ENCODE measurements around the gene HLA-DQA2.
"Not testable (repeated sequence)": the region's sequence is repeated elsewhere in the genome, so short reads cannot be mapped to it uniquely, and the experiment has no call there.

HLA-DQA2 gene

DNA sequence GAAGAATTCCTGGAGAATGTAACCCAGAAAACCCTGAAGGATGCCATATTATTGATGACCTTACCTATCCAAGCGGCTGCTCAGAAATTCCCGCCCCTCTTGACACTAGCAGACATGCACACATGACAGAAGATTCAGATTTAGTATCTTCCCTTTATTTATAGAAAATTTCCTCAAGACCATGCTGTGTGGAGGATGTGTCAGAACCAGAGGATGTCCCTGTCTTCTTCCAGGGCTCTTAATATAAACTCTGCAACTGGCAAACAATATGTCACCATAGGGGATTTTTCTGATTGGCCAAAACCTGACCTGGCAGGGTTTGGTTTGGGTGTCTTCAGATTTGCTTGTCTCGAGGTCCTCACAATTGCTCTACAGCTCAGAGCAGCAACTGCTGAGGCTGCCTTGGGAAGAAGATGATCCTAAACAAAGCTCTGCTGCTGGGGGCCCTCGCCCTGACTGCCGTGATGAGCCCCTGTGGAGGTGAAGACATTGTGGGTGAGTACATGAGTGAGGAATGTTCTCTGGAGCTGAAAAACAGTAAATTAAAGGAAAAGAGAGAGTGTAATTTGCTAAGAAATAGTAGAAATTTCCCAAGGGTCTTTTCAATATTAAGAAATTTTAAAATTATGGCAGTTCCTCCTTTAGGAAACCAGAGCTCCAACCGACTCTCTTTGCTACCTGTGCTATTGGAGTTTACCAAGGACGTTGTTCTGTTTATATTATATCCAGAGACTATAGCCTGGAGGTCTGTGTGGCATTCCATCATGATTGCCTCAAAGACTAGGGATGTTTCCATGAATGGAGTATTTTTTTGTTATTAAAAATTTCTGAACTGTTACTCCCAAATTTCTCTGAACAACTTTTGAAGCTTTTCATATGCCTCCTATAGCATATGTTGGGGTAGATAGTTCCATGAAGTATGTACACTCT is at the start of gene HLA-DQA2:
Gene HLA-DQA2 (plus strand): TSS at position 361 of the 930 bp plus-strand sequence. CDS start 53 bp downstream, at position 414.
- DNase-seq (ENCODE audit: low read depth), result no peak

GRCh38 chr6:32692019-32692418 is 49.2 kb upstream of the HLA-DQA2 start:
- DNase-seq (ENCODE audit: low read depth), result no peak

DNA sequence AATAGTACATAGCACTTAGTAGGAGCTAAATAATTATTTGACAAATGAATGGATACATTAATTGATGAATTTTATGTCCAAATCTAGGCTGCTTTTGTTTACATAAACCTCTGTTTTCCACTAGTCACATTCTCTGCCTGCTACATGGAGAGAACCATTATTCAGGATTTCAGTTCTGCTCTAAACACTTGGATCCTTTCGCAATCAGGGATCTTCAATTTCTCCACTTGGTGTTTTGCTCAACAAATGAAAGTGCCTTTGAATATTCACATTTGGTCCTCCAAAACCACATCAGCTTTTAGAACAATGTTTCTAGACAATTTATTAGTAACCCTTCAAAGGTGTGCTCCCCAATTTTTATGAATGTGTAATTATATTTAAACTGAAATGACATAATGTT is 44.2 kb upstream of the HLA-DQA2 start:
- no peak for DNase-seq (ENCODE audit: low read depth)

- peak; percentile 2 for DNase-seq (ENCODE audit: low read depth)
Observed at GRCh38 chr6:32700391-32701040, 40.7 kb upstream of the HLA-DQA2 start.

GRCh38 chr6:32703347-32703746 is 37.8 kb upstream of the HLA-DQA2 start:
- no peak for DNase-seq (ENCODE audit: low read depth)

DNA sequence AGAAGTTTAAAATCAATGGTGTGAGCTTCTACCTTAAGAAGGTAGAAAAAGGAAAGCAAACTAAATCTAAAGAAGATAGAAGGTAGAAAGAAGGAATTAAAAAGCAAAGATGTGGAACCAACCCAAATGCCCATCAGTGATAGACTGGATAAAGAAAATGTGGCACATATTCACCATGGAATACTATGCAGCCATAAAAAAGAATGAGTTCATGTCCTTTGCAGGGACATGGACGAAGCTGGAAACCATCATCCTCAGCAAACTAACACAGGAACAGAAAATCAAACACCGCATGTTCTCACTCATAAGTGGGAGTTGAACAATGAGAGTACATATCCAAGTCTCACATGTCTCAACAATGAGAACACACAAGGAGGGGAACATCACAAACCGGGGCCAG is 36.0 kb upstream of the HLA-DQA2 start:
- DNase-seq (ENCODE audit: low read depth), result not testable (repeated sequence)

- no peak for DNase-seq (ENCODE audit: low read depth)
Observed at GRCh38 chr6:32709625-32710024, 31.6 kb upstream of the HLA-DQA2 start.

DNA sequence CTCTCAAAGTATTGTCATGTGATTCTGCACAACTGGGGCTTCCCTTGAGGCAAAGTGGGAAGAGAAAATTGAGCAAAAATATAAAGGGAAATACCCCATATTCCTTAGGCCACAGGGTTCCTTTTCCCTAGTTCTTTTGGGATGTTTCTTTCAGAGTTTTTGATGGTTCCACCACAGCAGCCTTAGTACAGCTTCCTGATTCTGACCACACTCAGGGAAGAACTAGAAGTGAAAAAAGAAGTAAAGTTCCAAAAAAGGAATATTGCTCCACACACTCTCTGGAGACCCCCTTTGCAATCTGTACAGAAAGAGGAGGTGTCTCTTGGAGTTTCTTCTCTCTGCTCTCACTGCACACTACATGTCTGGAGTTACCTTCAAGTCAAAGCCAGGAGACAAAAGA is 27.9 kb upstream of the HLA-DQA2 start:
- DNase-seq (ENCODE audit: low read depth), result no peak

GRCh38 chr6:32716396-32716795 is 24.8 kb upstream of the HLA-DQA2 start:
- no peak for DNase-seq (ENCODE audit: low read depth)

DNA sequence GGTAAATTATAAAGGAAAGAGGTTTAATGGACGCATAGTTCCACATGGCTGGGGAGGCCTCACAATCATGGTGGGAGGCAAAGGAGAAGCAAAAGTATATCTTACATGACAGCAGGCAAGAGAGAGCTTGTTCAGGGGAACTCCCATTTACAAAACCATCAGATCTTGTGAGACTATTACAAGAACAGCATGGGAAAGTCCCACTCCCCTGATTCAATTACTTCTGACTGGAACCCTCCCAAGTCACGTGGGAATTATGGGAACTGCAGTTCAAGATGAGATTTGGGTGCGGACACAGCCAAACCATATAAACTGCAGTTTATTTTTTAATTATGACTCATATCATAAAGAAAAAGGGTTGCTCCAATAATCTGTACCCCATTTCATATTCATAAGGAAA is 22.3 kb upstream of the HLA-DQA2 start:
- DNase-seq (ENCODE audit: low read depth), result no peak

- no peak for DNase-seq (ENCODE audit: low read depth)
Observed at GRCh38 chr6:32738126-32738525, 3.1 kb upstream of the HLA-DQA2 start.

- DNase-seq (ENCODE audit: low read depth), result no peak
Observed at GRCh38 chr6:32742374-32742773, 1.2 kb downstream of the HLA-DQA2 start.

- no peak for DNase-seq (ENCODE audit: low read depth)
Observed at GRCh38 chr6:32744776-32745175, 3.6 kb downstream of the HLA-DQA2 start.

GRCh38 chr6:32745649-32746048 is 4.5 kb downstream of the HLA-DQA2 start:
- DNase-seq (ENCODE audit: low read depth), result not testable (repeated sequence)

DNA sequence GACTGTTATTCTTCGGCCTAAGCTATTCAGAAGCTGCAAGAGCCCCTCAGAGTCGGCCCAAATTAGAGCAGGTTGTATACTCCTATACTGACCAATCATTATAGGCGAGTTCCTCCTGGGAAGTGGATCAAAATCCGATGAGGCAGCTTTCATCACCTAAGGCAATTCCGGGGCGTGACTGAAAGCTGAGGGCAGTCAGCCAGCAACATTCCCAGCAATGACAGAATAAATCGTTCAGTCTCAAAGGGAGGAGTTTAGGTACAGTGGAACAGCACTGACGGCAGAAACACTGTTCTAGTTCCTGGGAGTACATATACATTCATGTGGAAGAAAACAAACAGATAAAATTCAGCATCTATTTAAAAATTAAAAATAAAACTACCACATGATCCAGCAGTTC is 11.4 kb downstream of the HLA-DQA2 start:
- DNase-seq (ENCODE audit: low read depth), result no peak

DNA sequence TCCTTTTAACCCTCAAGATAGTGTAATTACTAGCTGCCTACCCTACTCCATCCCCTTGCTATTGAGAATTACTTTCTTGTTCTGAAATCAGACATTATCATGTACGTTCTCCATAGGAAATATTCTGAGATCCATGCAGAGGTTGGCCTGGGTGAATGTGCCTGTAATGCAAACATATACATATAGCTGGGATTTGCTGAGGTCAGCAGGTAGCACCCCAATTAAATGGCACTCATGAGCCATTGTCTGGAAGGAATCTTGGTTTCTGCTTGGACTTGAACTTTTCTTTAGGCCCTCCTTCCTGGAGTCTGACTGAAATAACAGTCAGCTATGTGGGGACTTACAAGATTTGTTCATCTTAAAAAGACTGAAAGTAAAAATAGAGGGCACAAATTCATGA is 18.5 kb downstream of the HLA-DQA2 start:
- DNase-seq (ENCODE audit: low read depth), result no peak

DNA sequence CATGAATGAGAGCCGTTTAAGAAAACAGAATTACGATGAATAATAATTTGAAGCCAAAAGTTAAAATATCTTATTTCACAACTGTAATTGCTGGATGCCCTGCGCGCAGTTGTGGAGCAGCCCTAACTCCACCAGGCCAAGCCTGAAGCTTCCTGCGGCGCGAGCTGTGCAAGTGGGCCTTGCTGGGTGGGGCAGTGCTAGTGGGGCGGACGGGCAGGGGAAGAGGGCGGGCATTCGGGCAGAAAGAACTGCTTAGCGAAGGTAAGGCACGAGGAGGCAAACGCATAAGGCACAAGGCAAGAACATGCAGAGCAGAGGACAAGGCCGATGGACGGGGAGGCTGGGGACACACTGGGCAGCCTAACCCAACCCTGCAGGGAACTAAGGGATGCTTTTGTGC is 19.9 kb downstream of the HLA-DQA2 start:
- DNase-seq (ENCODE audit: low read depth), result no peak

DNA sequence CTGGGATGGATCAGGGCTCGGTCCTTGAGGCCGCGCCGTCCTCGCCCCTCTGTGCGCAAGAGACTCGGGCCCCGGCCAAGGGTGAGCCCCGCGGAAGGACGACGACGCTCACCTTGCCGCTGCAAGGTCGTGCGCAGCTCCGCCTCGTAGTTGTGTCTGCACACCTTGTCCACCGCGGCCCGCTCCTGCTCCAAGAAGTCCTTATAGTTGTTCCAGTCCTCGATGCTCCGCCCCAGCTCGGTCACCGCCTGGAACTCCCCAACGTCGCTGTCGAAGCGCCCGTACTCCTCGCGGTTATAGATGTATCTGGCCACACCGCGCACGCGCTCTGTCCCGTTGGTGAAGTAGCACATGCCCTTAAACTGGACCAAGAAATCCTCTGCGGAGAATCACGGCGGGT is 20.4 kb downstream of the HLA-DQA2 start:
- DNase-seq (ENCODE audit: low read depth), result no peak

DNA sequence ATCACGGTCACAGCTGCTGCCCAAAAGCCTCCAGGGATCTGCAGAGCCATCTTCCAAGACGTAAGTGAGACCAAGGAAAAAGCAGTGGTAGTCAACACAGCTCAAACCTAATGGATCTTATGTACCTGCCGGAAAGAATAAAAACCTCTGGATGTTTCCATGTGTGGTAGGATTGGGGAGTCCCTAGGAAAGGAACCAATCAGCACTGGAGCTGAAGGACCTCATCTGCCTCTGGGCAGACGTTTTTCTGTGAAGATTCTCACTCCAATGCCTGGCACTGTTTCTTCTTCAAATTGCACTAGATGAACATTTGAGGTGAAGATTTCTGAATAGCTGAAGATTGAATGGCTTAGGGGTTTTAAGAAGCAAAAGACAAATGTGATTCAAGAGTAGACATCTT is 22.2 kb downstream of the HLA-DQA2 start, which contains the start of gene HLA-DQB2:
Gene HLA-DQB2 (minus strand): TSS at position 112 of the 400 bp plus-strand sequence. CDS start 62 bp downstream, at position 50.
- no peak for DNase-seq (ENCODE audit: low read depth)

DNA sequence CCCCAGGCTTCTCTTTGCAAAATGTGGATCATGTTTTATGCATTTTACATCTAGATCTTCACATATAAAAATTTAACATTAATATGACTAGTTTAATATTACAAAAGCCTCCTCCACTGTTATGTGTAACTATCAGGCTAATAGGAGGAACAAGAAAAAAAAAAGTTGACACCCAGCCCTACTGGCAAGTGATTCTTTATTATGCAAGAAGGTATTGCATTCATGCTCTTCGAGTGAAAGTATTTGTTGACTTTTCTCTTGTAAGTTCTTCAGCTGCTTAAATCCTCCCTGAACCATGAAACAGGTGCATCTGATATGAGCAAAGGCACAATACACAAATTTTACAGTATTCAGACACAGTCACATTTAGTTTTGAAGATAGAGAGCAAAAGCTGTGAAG is 22.9 kb downstream of the HLA-DQA2 start:
- DNase-seq (ENCODE audit: low read depth), result no peak

- DNase-seq (ENCODE audit: low read depth), result no peak
Observed at GRCh38 chr6:32772656-32773055, 31.5 kb downstream of the HLA-DQA2 start.

DNA sequence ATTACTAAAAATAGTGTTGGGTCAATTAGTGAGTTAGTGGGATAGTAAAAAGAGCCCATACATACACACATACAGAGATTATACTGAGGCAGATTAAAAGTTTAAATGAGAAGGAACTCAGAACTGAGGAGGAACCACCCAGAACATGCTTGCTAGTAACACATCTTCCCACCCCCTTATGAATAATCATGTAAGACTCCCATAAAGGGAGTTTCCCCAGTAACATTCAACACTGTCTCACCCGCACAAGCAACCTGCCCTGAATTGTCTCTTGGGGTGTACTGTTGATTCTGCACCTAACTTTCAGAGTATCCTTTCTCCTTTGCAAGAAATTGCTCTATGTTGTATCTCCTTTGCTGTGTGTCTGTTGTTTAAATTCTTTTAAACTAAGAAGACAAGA is 33.2 kb downstream of the HLA-DQA2 start:
- no peak for DNase-seq (ENCODE audit: low read depth)

- DNase-seq (ENCODE audit: low read depth), result no peak
Observed at GRCh38 chr6:32775071-32775470, 33.9 kb downstream of the HLA-DQA2 start.
